Measurements from ENCODE around the gene NTRK1.
A peak's percentile ranks its signal among the peaks of the same experiment; 100 is the strongest.

Gene NTRK1

GRCh38 chr1:156901590-156901900 is 40.9 kb downstream of the NTRK1 start:
- Histone ChIP-seq H3K27ac (peak overlapping the region in 1 of 2 donors; percentile 43), H3K4me3 (no peak overlapping the region)
- TF ChIP-seq CTCF (IDR thresholded peaks at IDR 0.05) = no peak
- DNase-seq (ENCODE audit: low spot score) = no peak

GRCh38 chr1:156901966-156902915 is 41.6 kb downstream of the NTRK1 start:
- DNase-seq (ENCODE audit: low spot score) = no peak
- H3K27ac ChIP-seq = peak overlapping the region in 1 of 2 donors; percentile 43
- no peak for TF ChIP-seq CTCF (IDR thresholded peaks at IDR 0.05)

GRCh38 chr1:156903328-156904091 is 42.8 kb downstream of the NTRK1 start:
- Histone ChIP-seq H3K4me3 (no peak overlapping the region), H3K27ac (peak overlapping the region in 1 of 2 donors; percentile 14)
- DNase-seq (ENCODE audit: low spot score) = no peak
- TF ChIP-seq CTCF (IDR thresholded peaks at IDR 0.05) = no peak

More at GRCh38 chr1:156901966-156902915, 41.6 kb downstream of the NTRK1 start:
- H3K4me3 ChIP-seq = no peak overlapping the region

GRCh38 chr1:156904187-156904959 is 43.7 kb downstream of the NTRK1 start:
- Histone ChIP-seq H3K27ac (peak overlapping the region in 1 of 2 donors; percentile 45), H3K4me3 (no peak overlapping the region)
- DNase-seq (ENCODE audit: low spot score) = no peak
- no peak for TF ChIP-seq CTCF (IDR thresholded peaks at IDR 0.05)

GRCh38 chr1:156905176-156905575 is 44.5 kb downstream of the NTRK1 start:
- DNase-seq (ENCODE audit: low spot score) = no peak
- TF ChIP-seq CTCF (IDR thresholded peaks at IDR 0.05) = no peak
- no peak overlapping the region for H3K27ac ChIP-seq
- H3K4me3 ChIP-seq = no peak overlapping the region

- no peak for DNase-seq (ENCODE audit: low spot score)
- Histone ChIP-seq H3K4me3 (no peak overlapping the region), H3K27ac (no peak overlapping the region)
- TF ChIP-seq CTCF (IDR thresholded peaks at IDR 0.05) = no peak
Observed at GRCh38 chr1:156905651-156906050, 45.0 kb downstream of the NTRK1 start.
